Spleen (tissue), 11 donors: ENCODE measurements around the gene SSH2. TPM values are rescaled to one million over a fixed set of nuclear protein-coding genes. Genes with fewer than 3 reads are reported as not detected.

Source experiments
- DNase-seq: peaks from one replicate; pipeline ENCODE4 v3.0.0-alpha.2; 2020
- H3K27ac ChIP-seq, 8 donors: fragments of 200-600 bp; sonication (generic) in 7 of 8; 1 replicate in 4 of 8; 2 replicates in 4 of 8; pipeline versions ENCODE4 v1.5.0 to v1.8.0; 2016 to 2021; ENCODE audit warnings: inconsistent platforms in 4 of 8, mild to moderate bottlenecking in 4 of 8, moderate library complexity in 1 of 8
- H3K27me3 ChIP-seq, 7 donors: fragments of 200-600 bp; sonication (generic) in 6 of 7; replicated peaks in 1 of 7; 1 replicate in 4 of 7; 2 replicates in 3 of 7; pipeline versions ENCODE4 v1.5.0 to v1.8.0; 2016 to 2021; ENCODE audit warnings: inconsistent platforms in 3 of 7, mild to moderate bottlenecking in 1 of 7
- H3K36me3 ChIP-seq, 6 donors: fragments of 200-600 bp; sonication (generic) in 5 of 6; 1 replicate in 4 of 6; 2 replicates in 2 of 6; pipeline versions ENCODE4 v1.5.0 to v1.8.0; 2016 to 2021; ENCODE audit warnings: inconsistent platforms in 2 of 6
- H3K4me1 ChIP-seq, 6 donors: fragments of 200-600 bp; sonication (generic) in 5 of 6; 1 replicate in 3 of 6; 2 replicates in 3 of 6; pipeline versions ENCODE4 v1.5.0 to v1.8.0; 2016 to 2021; ENCODE audit warnings: inconsistent platforms in 3 of 6
- H3K4me3 ChIP-seq, 8 donors: fragments of 200-600 bp; sonication (generic) in 7 of 8; 1 replicate in 4 of 8; 2 replicates in 4 of 8; pipeline versions ENCODE4 v1.5.0 to v1.8.0; 2016 to 2021; ENCODE audit warnings: inconsistent platforms in 4 of 8, mild to moderate bottlenecking in 4 of 8, moderate library complexity in 2 of 8
- H3K9me3 ChIP-seq, 8 donors: fragments of 200-600 bp; sonication (generic) in 7 of 8; 1 replicate in 4 of 8; 2 replicates in 4 of 8; pipeline versions ENCODE4 v1.5.0 to v1.8.0; 2016 to 2021; ENCODE audit warnings: inconsistent platforms in 4 of 8
- POLR2A ChIP-seq, 3 donors: fragments of 450-650 bp; IDR thresholded peaks; one replicate each; pipeline ENCODE4 v1.5.1; 2017; ENCODE audit warnings: antibody characterized with exemption in 3 of 3, mild to moderate bottlenecking in 1 of 3
- POLR2AphosphoS5 ChIP-seq, 3 donors: sonication (generic); formaldehyde crosslinking; IDR thresholded peaks; one replicate each; pipeline ENCODE4 v1.5.1; 2017; ENCODE audit warnings: antibody characterized with exemption in 3 of 3
- WGBS, 5 donors: extraction: QIAGEN DNeasy Blood & Tissue Kit in 3 of 5; methylation state at CpG; one replicate each; pipeline versions ENCODE4 v1.1.5 to v1.1.7; 2013 to 2018; 5-methylcytosine and 5-hydroxymethylcytosine counted together
- intact Hi-C: fragments of 100-400 bp; cut with DNase I; formaldehyde crosslinking; loops from one replicate; pipeline ENCODE4 v1.15.0; 2023; ENCODE audit warnings: low total_unique reads
- polyA plus RNA-seq, 3 donors: library from polyadenylated mRNA; stranded (reverse); fragments of 200-250 nt; gene quantifications; one replicate each; pipeline ENCODE4 v1.2.1, GENCODE V29; 2013
- total RNA-seq, 7 donors: library from RNA; depleted of rRNA in 3 of 7; stranded (reverse); fragments of >200 nt in 3 of 7; fragmentation: NEBNext Ultra II Directional in 4 of 7; extraction: Animal tissue kit (Norgen Biotek cat#: 25700) in 4 of 7; gene quantifications; one replicate each; pipeline versions ENCODE4 v1.1.0 to v1.2.1, GENCODE V29; 2016 to 2021
- TF ChIP-seq, protein P1 (sequence below), 11 experiments: fragments of 200-600 bp in 7 of 11; fragments of 450-650 bp in 4 of 11; sonication (generic) in 4 of 11; IDR thresholded peaks in 8 of 11; conservative IDR thresholded peaks in 3 of 11; 1 replicate in 7 of 11; 2 replicates in 4 of 11; pipeline versions ENCODE4 v1.4.0 to v1.8.0; 2016 to 2021; ENCODE audit warnings: antibody characterized with exemption in 11 of 11, inconsistent platforms in 4 of 11, mild to moderate bottlenecking in 1 of 11
- donor health status: healthy with polysubstance abuse.
- donor health status: DM: no; HTN: no; CAD: no; lungs with moderate emphysema.
- donor health status: DM: no; HTN: no; CAD: no.
- donor health status: Bipolar disorder and iron deficiency.
- donor health status: healthy.
- donor health status: DM: no; HTN: no; CAD: no.
- donor health status: DM: yes; HTN: yes; CAD: no.

Gene SSH2
- total and polyA plus RNA-seq, 10 donors = 15.9 to 182 (median 113) TPM

DNA sequence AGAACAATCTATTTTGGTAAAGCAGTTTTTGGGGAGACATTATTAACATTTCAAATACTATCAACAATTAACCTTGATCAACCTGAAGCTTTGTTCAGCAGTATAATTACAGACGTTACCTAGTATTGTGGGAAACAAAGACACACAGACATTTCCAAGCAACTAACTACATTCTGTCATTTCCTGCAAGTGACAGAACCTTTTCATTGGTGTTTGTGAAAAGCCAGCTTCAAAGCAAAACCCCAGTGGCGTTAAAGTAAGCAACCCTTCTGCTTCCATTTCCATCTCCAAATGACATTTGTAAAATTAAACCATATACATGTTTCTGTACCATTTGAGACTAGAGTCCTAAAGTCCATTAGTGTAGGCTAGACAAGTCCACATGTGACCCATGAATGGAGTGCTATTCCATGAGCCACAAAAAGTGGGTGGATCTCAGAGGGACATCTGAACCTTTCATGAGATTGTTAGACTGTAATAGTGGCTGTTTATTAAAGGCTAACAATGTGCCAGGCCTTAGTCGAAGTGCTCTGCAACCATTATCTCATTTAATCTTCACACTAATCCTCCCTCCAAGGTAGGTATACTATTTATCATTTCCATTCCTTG, 101.2 kb downstream of the SSH2 start:
- no peak for DNase-seq

DNA sequence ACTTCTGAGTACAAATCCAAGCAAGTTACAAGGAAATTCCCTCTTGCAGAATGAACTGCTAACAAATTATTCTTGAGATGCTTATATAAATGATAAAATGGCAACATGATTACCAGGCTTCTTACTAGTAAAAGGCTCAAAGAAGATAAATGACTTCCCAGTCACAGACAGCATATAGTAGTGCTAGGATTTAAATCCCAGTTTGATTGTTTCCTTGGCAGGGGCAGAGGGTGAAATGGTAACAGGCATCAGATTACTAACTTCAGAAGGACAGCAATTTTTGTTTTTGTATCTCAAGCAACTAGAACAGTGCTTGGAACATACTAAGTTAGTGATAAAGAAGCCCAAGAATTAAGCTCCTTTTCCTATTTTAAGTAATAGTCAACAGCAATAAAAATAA, 102.8 kb downstream of the SSH2 start:
- H3K4me3 ChIP-seq = no peak overlapping the region
- no peaks in the 10 kb centered on the region for H3K36me3 ChIP-seq
- TF ChIP-seq POLR2AphosphoS5 (IDR thresholded peaks at IDR 0.05) (no peak), POLR2A (IDR thresholded peaks at IDR 0.05) (no peak)
- TF ChIP-seq, protein P1, sequence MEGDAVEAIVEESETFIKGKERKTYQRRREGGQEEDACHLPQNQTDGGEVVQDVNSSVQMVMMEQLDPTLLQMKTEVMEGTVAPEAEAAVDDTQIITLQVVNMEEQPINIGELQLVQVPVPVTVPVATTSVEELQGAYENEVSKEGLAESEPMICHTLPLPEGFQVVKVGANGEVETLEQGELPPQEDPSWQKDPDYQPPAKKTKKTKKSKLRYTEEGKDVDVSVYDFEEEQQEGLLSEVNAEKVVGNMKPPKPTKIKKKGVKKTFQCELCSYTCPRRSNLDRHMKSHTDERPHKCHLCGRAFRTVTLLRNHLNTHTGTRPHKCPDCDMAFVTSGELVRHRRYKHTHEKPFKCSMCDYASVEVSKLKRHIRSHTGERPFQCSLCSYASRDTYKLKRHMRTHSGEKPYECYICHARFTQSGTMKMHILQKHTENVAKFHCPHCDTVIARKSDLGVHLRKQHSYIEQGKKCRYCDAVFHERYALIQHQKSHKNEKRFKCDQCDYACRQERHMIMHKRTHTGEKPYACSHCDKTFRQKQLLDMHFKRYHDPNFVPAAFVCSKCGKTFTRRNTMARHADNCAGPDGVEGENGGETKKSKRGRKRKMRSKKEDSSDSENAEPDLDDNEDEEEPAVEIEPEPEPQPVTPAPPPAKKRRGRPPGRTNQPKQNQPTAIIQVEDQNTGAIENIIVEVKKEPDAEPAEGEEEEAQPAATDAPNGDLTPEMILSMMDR (IDR thresholded peaks at IDR 0.05 in 8 of 11, conservative IDR thresholded peaks at IDR 0.05 in 3 of 11) = no peak
- no peaks in the 10 kb centered on the region for H3K9me3 ChIP-seq
- H3K27ac ChIP-seq = no peak overlapping the region
- no peak for DNase-seq
- no peaks in the 10 kb centered on the region for H3K27me3 ChIP-seq
- no peaks in the 10 kb centered on the region for H3K4me1 ChIP-seq
- intact Hi-C loops = no loop called here

More for the DNA sequence above, 101.2 kb downstream of the SSH2 start:
- WGBS, 5 donors = 74 to 84% (median 83%) methylated on average over 3 of the region's 3 CpGs
- intact Hi-C loops = no loop called here
- Histone ChIP-seq H3K27me3 (no peaks in the 10 kb centered on the region), H3K27ac (no peak overlapping the region), H3K4me1 (no peaks in the 10 kb centered on the region), H3K4me3 (no peak overlapping the region), H3K36me3 (no peaks in the 10 kb centered on the region), H3K9me3 (no peaks in the 10 kb centered on the region)
- no peak for TF ChIP-seq POLR2A (IDR thresholded peaks at IDR 0.05)
- no peak for TF ChIP-seq POLR2AphosphoS5 (IDR thresholded peaks at IDR 0.05)

DNA sequence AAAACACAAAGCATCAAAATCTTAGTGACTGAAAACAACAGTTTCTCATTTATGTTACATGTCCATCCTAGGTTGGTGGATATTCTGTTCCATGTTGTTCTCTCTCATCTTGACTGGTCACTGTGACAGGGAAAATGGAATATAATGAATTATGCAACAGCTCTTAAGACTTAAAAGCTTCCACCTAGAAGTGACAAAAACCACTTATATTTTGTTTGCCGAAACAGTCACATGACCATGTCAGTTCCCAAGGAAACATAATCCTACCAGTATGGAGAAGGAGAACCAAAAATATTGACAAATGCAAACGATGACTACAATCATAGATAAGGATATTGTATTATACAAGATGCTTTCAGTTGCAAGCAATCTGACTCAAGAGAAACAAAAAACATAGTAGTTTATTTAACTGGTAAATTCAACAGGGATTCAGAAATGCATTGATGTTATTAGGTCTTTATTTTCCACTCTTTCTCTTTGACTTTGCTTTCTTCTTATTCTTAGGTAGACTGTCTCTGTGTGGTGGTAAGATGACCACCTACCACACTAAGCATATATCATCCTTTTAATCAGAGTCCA, 103.8 kb downstream of the SSH2 start:
- intact Hi-C loops = no loop called here
- no peaks in the 10 kb centered on the region for H3K4me1 ChIP-seq
- no peaks in the 10 kb centered on the region for H3K9me3 ChIP-seq
- no peaks in the 10 kb centered on the region for H3K36me3 ChIP-seq
- no peak for DNase-seq
- TF ChIP-seq, protein P1 (IDR thresholded peaks at IDR 0.05 in 8 of 11, conservative IDR thresholded peaks at IDR 0.05 in 3 of 11) = no peak
- TF ChIP-seq POLR2A (IDR thresholded peaks at IDR 0.05) (no peak), POLR2AphosphoS5 (IDR thresholded peaks at IDR 0.05) (no peak)
- no peak overlapping the region for H3K27ac ChIP-seq
- WGBS, 5 donors = 65 to 93% (median 69%) methylated on average over 2 of the region's 2 CpGs
- H3K27me3 ChIP-seq = no peaks in the 10 kb centered on the region
- no peak overlapping the region for H3K4me3 ChIP-seq

DNA sequence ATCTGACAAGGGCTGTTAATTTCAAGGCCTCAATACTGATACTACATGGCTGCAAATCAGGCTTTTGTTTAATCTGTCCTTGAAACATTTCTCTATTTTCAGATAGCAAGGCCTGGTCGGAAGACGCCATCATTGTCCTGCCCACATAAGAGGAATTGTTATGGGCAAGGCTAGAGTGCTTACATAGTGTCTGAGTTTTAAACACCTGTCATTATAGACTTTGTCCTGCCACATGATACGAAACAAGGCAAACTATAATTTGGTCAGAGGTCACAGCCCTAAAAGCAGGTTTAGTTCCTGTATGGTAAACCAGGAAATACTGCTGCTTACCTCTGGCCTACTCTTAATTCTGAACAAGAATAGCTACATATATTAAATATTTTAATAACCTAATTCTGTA, 104.4 kb downstream of the SSH2 start:
- no peaks in the 10 kb centered on the region for H3K36me3 ChIP-seq
- no peak for TF ChIP-seq POLR2A (IDR thresholded peaks at IDR 0.05)
- TF ChIP-seq, protein P1 (IDR thresholded peaks at IDR 0.05 in 8 of 11, conservative IDR thresholded peaks at IDR 0.05 in 3 of 11) = no peak
- TF ChIP-seq POLR2AphosphoS5 (IDR thresholded peaks at IDR 0.05) = no peak
- H3K27ac ChIP-seq = no peak overlapping the region
- 73 to 91% (median 80%) methylated on average over 3 of the region's 3 CpGs for WGBS, 5 donors
- H3K9me3 ChIP-seq = no peaks in the 10 kb centered on the region
- no peak overlapping the region for H3K4me3 ChIP-seq
- DNase-seq = no peak
- intact Hi-C loops = no loop called here
- H3K27me3 ChIP-seq = no peaks in the 10 kb centered on the region
- no peaks in the 10 kb centered on the region for H3K4me1 ChIP-seq
